GM12878 (cell line): ENCODE measurements around the gene RSPH1. TPM values are rescaled to one million over a fixed set of nuclear protein-coding genes. Genes with fewer than 3 reads are reported as not detected.

Experiments
- ATAC-seq: fragments of 200-7000 bp; cut with Tn5 transposase; 3 replicates; pipeline ENCODE4 v1.9.1; 2020; ENCODE audit warnings: mild to moderate bottlenecking, moderate library complexity
- BruUV-seq: library from RNA; stranded (reverse); fragments of 400-500 nt; replicated peaks from 2 replicates; lab custom pipeline; 2021; lab: Mats Ljungman, UMichigan
- CTCF ChIA-PET: fragments of 300-600 bp; sonication (Branson Sonifier 250); formaldehyde crosslinking; extraction: SDS; loops from one replicate; lab custom pipeline; 2021; ENCODE audit warnings: inconsistent platforms; lab: Yijun Ruan, JAX
- POLR2A ChIA-PET: fragments of 350-600 bp; formaldehyde crosslinking; extraction: SDS; loops from one replicate; lab custom pipeline; 2021; ENCODE audit warnings: inconsistent platforms; lab: Charles Lee
- RAD21 ChIA-PET: fragments of 300-600 bp; sonication (Branson Sonifier 250); formaldehyde crosslinking; loops from one replicate; lab custom pipeline; 2023; ENCODE audit warnings: antibody characterized with exemption; ENCODE audit not compliant: unreplicated experiment; lab: Charles Lee
- SMC1A ChIA-PET: fragments of 300-600 bp; sonication (Branson Sonifier 250); formaldehyde crosslinking; loops from one replicate; lab custom pipeline; 2023; ENCODE audit not compliant: unreplicated experiment, uncharacterized antibody; lab: Charles Lee
- DNase-seq: peaks from one replicate; pipeline ENCODE4 v3.0.0-alpha.2; 2011; ENCODE audit warnings: low read depth, low spot score
- FAIRE-seq: peaks from 3 replicates; lab custom pipeline; 2011; peaks lifted over from hg19 to GRCh38; lab: Jason Lieb, UNC
- H2AFZ ChIP-seq: 2 replicates; pipeline ENCODE4 v1.6.0; 2011; ENCODE audit warnings: low read depth, low read length, control low read depth; ENCODE audit not compliant: control insufficient read depth
- H3K27ac ChIP-seq: 2 replicates; pipeline ENCODE4 v1.5.1; 2011; ENCODE audit warnings: control low read depth; ENCODE audit not compliant: control insufficient read depth, insufficient read depth
- H3K27me3 ChIP-seq, 2 experiments: replicated peaks in 1 of 2; 2 replicates each; pipeline versions ENCODE4 v1.6.0 to v1.6.1; 2011; ENCODE audit warnings: low read length in 1 of 2; ENCODE audit not compliant: control insufficient read depth in 2 of 2, insufficient read depth in 2 of 2
- H3K36me3 ChIP-seq, 2 experiments: 2 replicates each; pipeline ENCODE4 v1.5.1; 2011; ENCODE audit warnings: low read length in 1 of 2; ENCODE audit not compliant: control insufficient read depth in 2 of 2, insufficient read depth in 2 of 2
- H3K4me1 ChIP-seq: 2 replicates; pipeline ENCODE4 v1.6.1; 2011; ENCODE audit warnings: mild to moderate bottlenecking, low read length, moderate library complexity, mixed read lengths; ENCODE audit not compliant: control insufficient read depth, insufficient read depth
- H3K4me2 ChIP-seq: 2 replicates; pipeline ENCODE4 v1.6.0; 2011; ENCODE audit warnings: control low read depth; ENCODE audit not compliant: control insufficient read depth, insufficient read depth
- H3K4me3 ChIP-seq: fragments of 200-600 bp; sonication (generic); 2 replicates; pipeline ENCODE4 v1.5.1; 2016
- H3K79me2 ChIP-seq: 2 replicates; pipeline ENCODE4 v1.6.0; 2011; ENCODE audit warnings: low read length; ENCODE audit not compliant: control insufficient read depth, insufficient read depth
- H3K9ac ChIP-seq: 2 replicates; pipeline ENCODE4 v1.8.0; 2011; ENCODE audit warnings: low read length, control low read depth, mixed read lengths; ENCODE audit not compliant: control insufficient read depth, insufficient read depth
- H3K9me3 ChIP-seq: replicated peaks from 3 replicates; pipeline ENCODE4 v1.5.1; 2011; ENCODE audit warnings: mild to moderate bottlenecking, low read length; ENCODE audit not compliant: control insufficient read depth, insufficient read depth
- H4K20me1 ChIP-seq: 2 replicates; pipeline ENCODE4 v1.6.0; 2011; ENCODE audit not compliant: control insufficient read depth, insufficient read depth
- E4F1 ChIP-seq: fragments of 450-650 bp; IDR thresholded peaks from 2 replicates; pipeline ENCODE4 v1.6.1; 2018; ENCODE audit warnings: borderline replicate concordance, mild to moderate bottlenecking; ENCODE audit not compliant: partially characterized antibody
- HDGF ChIP-seq: fragments of 450-650 bp; IDR thresholded peaks from 2 replicates; pipeline ENCODE4 v1.6.1; 2016; ENCODE audit warnings: antibody characterized with exemption
- PRDM15 ChIP-seq: fragments of 450-650 bp; formaldehyde crosslinking; IDR thresholded peaks from 2 replicates; pipeline ENCODE4 v1.4.0; 2020; ENCODE audit warnings: mild to moderate bottlenecking, moderate library complexity
- SREBF2 ChIP-seq: IDR thresholded peaks from 2 replicates; pipeline ENCODE4 v1.6.1; 2012; ENCODE audit warnings: mild to moderate bottlenecking, low read length
- WGBS: methylation state at CpG from one replicate; pipeline ENCODE4 v1.1.6; 2016; ENCODE audit warnings: low lambda C conversion rate; ENCODE audit not compliant: insufficient replicate concordance, insufficient coverage; ENCODE audit errors: missing lambda C conversion rate; 5-methylcytosine and 5-hydroxymethylcytosine counted together
- in situ Hi-C: fragments of 300-500 bp; cut with MboI; formaldehyde crosslinking; loops from 9 replicates; pipeline ENCODE4 v1.14.3; 2018; ENCODE audit warnings: mixed read lengths
- intact Hi-C: fragments of 100-400 bp; cut with micrococcal nuclease; formaldehyde crosslinking; loops from one replicate; pipeline ENCODE4 v1.14.2; 2022; ENCODE audit not compliant: unreplicated experiment
- polyA plus RNA-seq, 11 experiments: library from polyadenylated mRNA; depleted of rRNA in 4 of 11; unstranded in 6 of 11; stranded (reverse) in 5 of 11; fragments of >200 nt; fragmentation: Nextera tagmentation in 4 of 11; fragmentation: Illumina TruSeq in 1 of 11; extraction: Ambion mirVana in 4 of 11; extraction: Trizol in 1 of 11; gene quantifications; 1 replicate in 1 of 11; 2 replicates in 10 of 11; pipeline versions ENCODE4 v1.2.1 to v1.2.3, GENCODE V29; 2011 to 2016; ENCODE audit warnings: inconsistent platforms in 2 of 11, missing spikeins in 2 of 11, low read depth in 1 of 11
- total RNA-seq, 4 experiments: library from RNA; depleted of rRNA in 3 of 4; stranded (reverse); fragments of >200 nt in 3 of 4; fragmentation: Illumina TruSeq in 1 of 4; extraction: Trizol in 1 of 4; gene quantifications; 2 replicates each; pipeline versions ENCODE4 v1.2.1 to v1.2.3, GENCODE V29; 2013 to 2021

The RSPH1 gene
- total and polyA plus RNA-seq, 10 of the 15 experiments (the other 5 are each of a cell fraction or from before 2014, with no cell fraction given): 0.11 to 1.4 (median 0.38) TPM

GRCh38 chr21:42438316-42439205 lies 57.5 kb downstream of the RSPH1 start:
- Histone ChIP-seq H3K4me2 (no peak overlapping the region), H4K20me1 (no peaks in the 10 kb centered on the region), H3K79me2 (no peaks in the 10 kb centered on the region), H3K36me3 (no peaks in the 10 kb centered on the region), H3K27ac (no peak overlapping the region), H3K4me3 (no peak overlapping the region), H2AFZ (no peak overlapping the region), H3K4me1 (peaks cover 18% of the 10 kb centered on the region), H3K9me3 (no peaks in the 10 kb centered on the region; the same call in 1 of the 3 replicates), H3K9ac (no peak overlapping the region), H3K27me3 (no peaks in the 10 kb centered on the region)
- 65% methylated on average over 25 of the region's 25 CpGs for WGBS
- POLR2A ChIA-PET: interaction anchor here (0.5 to 2.7 kb wide), 6 partner anchors 10 to 88 kb away, joined by 3 to 15 read pairs (median 6); no protein-coding TSS in a partner anchor
- no peak for DNase-seq
- RAD21 ChIA-PET: interaction anchor here (0.7 to 5.9 kb wide), 5 partner anchors 9 to 46 kb away, joined by 3 to 81 read pairs (median 5); no protein-coding TSS in a partner anchor
- TF ChIP-seq E4F1 (no peak), HDGF (no peak), SREBF2 (no peak), PRDM15 (no peak)
- SMC1A ChIA-PET: interaction anchor here (0.7 to 8.6 kb wide), 4 partner anchors 15 to 128 kb away, joined by 3 to 68 read pairs (median 4); no protein-coding TSS in a partner anchor
- CTCF ChIA-PET: interaction anchor here (0.6 to 1.2 kb wide), 4 partner anchors 10 to 128 kb away, joined by 3 read pairs; no protein-coding TSS in a partner anchor
- FAIRE-seq: no peak
- no peak for ATAC-seq
- intact Hi-C loops: no loop called here
- BruUV-seq: no TSS peak
- in situ Hi-C loops: no loop called here
